Endothelial cell of hepatic sinusoid (primary cell): ENCODE measurements around the gene ARFGAP1.

Source experiments
- in situ Hi-C: cut with HindIII; loops from 2 replicates; pipeline ENCODE4 v1.10.0; 2017; ENCODE audit warnings: low sequenced_read_pairs

Gene ARFGAP1

GRCh38 chr20:63288581-63289251 is 16.1 kb downstream of the ARFGAP1 start:
- in situ Hi-C loops, result loop anchor here (25.0 kb wide), 1 partner anchor 201 kb away; no protein-coding TSS in a partner anchor

- in situ Hi-C loops, result loop anchor here (25.0 kb wide), 1 partner anchor 202 kb away; no protein-coding TSS in a partner anchor
These were observed 16.9 kb downstream of the ARFGAP1 start for GRCh38 chr20:63289311-63290135.

GRCh38 chr20:63290136-63290676 is 17.6 kb downstream of the ARFGAP1 start:
- in situ Hi-C loops, result loop anchor here (25.0 kb wide), 1 partner anchor 203 kb away; no protein-coding TSS in a partner anchor

- in situ Hi-C loops, result loop anchor here (25.0 kb wide), 1 partner anchor 204 kb away; no protein-coding TSS in a partner anchor
These were observed 18.3 kb downstream of the ARFGAP1 start for GRCh38 chr20:63290677-63291472.

GRCh38 chr20:63291811-63292210 is 19.2 kb downstream of the ARFGAP1 start:
- in situ Hi-C loops, result loop anchor here (25.0 kb wide), 1 partner anchor 205 kb away; no protein-coding TSS in a partner anchor

- in situ Hi-C loops, result loop anchor here (25.0 kb wide), 1 partner anchor 205 kb away; no protein-coding TSS in a partner anchor
These were observed 19.7 kb downstream of the ARFGAP1 start for GRCh38 chr20:63292292-63292701.

GRCh38 chr20:63292904-63293303 is 20.3 kb downstream of the ARFGAP1 start, which contains the start of gene COL20A1:
TSS of gene COL20A1 (plus strand) at chr20:63293186. CDS start at chr20:63295108, 1,922 bp downstream.
- in situ Hi-C loops, result loop anchor here (25.0 kb wide), 1 partner anchor 206 kb away; no protein-coding TSS in a partner anchor

GRCh38 chr20:63293456-63293855 is 20.8 kb downstream of the ARFGAP1 start:
- in situ Hi-C loops, result loop anchor here (25.0 kb wide), 1 partner anchor 206 kb away; no protein-coding TSS in a partner anchor

- in situ Hi-C loops, result loop anchor here (25.0 kb wide), 1 partner anchor 207 kb away; no protein-coding TSS in a partner anchor
These were observed 21.4 kb downstream of the ARFGAP1 start for GRCh38 chr20:63293871-63294535.

- in situ Hi-C loops, result loop anchor here (25.0 kb wide), 1 partner anchor 207 kb away; no protein-coding TSS in a partner anchor
These were observed 21.9 kb downstream of the ARFGAP1 start for GRCh38 chr20:63294536-63294900.

- in situ Hi-C loops, result loop anchor here (5.0 to 25.0 kb wide), 4 partner anchors 38 to 242 kb away; partner anchors contain the start of gene PTK6
These were observed 22.4 kb downstream of the ARFGAP1 start for GRCh38 chr20:63295018-63295417.

- in situ Hi-C loops, result loop anchor here (5.0 to 25.0 kb wide), 4 partner anchors 38 to 242 kb away; partner anchors contain the start of gene PTK6
These were observed 22.8 kb downstream of the ARFGAP1 start for GRCh38 chr20:63295422-63295821.

GRCh38 chr20:63295846-63296245 is 23.2 kb downstream of the ARFGAP1 start:
- in situ Hi-C loops, result loop anchor here (5.0 to 25.0 kb wide), 4 partner anchors 39 to 241 kb away; partner anchors contain the start of gene PTK6

GRCh38 chr20:63296531-63297299 is 24.1 kb downstream of the ARFGAP1 start:
- in situ Hi-C loops, result loop anchor here (5.0 to 25.0 kb wide), 4 partner anchors 39 to 241 kb away; partner anchors contain the start of gene PTK6

- in situ Hi-C loops, result loop anchor here (5.0 to 25.0 kb wide), 4 partner anchors 40 to 240 kb away; partner anchors contain the start of gene PTK6
These were observed 24.8 kb downstream of the ARFGAP1 start for GRCh38 chr20:63297371-63297781.

- in situ Hi-C loops, result loop anchor here (5.0 to 25.0 kb wide), 4 partner anchors 41 to 239 kb away; partner anchors contain the start of gene PTK6
These were observed 25.4 kb downstream of the ARFGAP1 start for GRCh38 chr20:63297796-63298572.

GRCh38 chr20:63298731-63299312 is 26.2 kb downstream of the ARFGAP1 start:
- in situ Hi-C loops, result loop anchor here (5.0 to 25.0 kb wide), 4 partner anchors 42 to 238 kb away; partner anchors contain the start of gene PTK6
